Thyroid gland (tissue), 4 donors: ENCODE results near the gene ZFP92. TPM values are rescaled to one million over a fixed set of nuclear protein-coding genes. Genes with fewer than 3 reads are reported as not detected.
"Not testable (repeated sequence)": the region's sequence is repeated elsewhere in the genome, so short reads cannot be mapped to it uniquely, and the experiment has no call there.

Experiments used
- DNase-seq, 2 donors: peaks; one replicate each; pipeline ENCODE4 v3.0.0-alpha.2; 2019
- H3K27ac ChIP-seq, 3 donors: fragments of 200-600 bp; sonication (generic); 1 replicate in 2 of 3; 2 replicates in 1 of 3; pipeline ENCODE4 v1.5.1; 2016 to 2019; ENCODE audit warnings: mild to moderate bottlenecking in 1 of 3, moderate library complexity in 1 of 3
- H3K27me3 ChIP-seq: fragments of 200-600 bp; sonication (generic); one replicate; pipeline ENCODE4 v1.5.1; 2019
- H3K36me3 ChIP-seq, 2 donors: fragments of 200-600 bp; sonication (generic); one replicate each; pipeline ENCODE4 v1.5.1; 2016 to 2019
- H3K4me1 ChIP-seq, 2 donors: fragments of 200-600 bp; sonication (generic); one replicate each; pipeline ENCODE4 v1.5.1; 2017 to 2019
- H3K4me3 ChIP-seq, 3 donors: fragments of 200-600 bp; sonication (generic); replicated peaks in 1 of 3; 1 replicate in 2 of 3; 2 replicates in 1 of 3; pipeline ENCODE4 v1.5.1; 2016; ENCODE audit warnings: mild to moderate bottlenecking in 1 of 3
- H3K9me3 ChIP-seq: fragments of 200-600 bp; sonication (generic); one replicate; pipeline ENCODE4 v1.5.1; 2017
- POLR2A ChIP-seq, 2 donors: fragments of 450-650 bp; IDR thresholded peaks; one replicate each; pipeline ENCODE4 v1.6.1; 2017; ENCODE audit warnings: antibody characterized with exemption in 2 of 2, mild to moderate bottlenecking in 2 of 2, moderate library complexity in 1 of 2
- WGBS, 2 donors: methylation state at CpG; one replicate each; pipeline ENCODE4 v1.1.5; 2017; 5-methylcytosine and 5-hydroxymethylcytosine counted together
- intact Hi-C: fragments of 100-400 bp; cut with DNase I; formaldehyde crosslinking; loops from one replicate; pipeline ENCODE4 v1.15.1; 2023
- total RNA-seq, 4 donors: library from RNA; depleted of rRNA; stranded (reverse); fragments of >200 nt; gene quantifications; one replicate each; pipeline ENCODE4 v1.2.3, GENCODE V29; 2016
- TF ChIP-seq, protein P1 (sequence below), 6 experiments: fragments of 200-600 bp in 3 of 6; fragments of 450-650 bp in 3 of 6; sonication (generic) in 3 of 6; IDR thresholded peaks; one replicate each; pipeline ENCODE4 v1.5.1; 2016 to 2019; ENCODE audit warnings: antibody characterized with exemption in 6 of 6, mild to moderate bottlenecking in 2 of 6, inconsistent platforms in 1 of 6, moderate library complexity in 1 of 6

ZFP92 gene
- total RNA-seq, 4 donors from 2014 or later: 1.1 to 1.8 (median 1.4) TPM

DNA sequence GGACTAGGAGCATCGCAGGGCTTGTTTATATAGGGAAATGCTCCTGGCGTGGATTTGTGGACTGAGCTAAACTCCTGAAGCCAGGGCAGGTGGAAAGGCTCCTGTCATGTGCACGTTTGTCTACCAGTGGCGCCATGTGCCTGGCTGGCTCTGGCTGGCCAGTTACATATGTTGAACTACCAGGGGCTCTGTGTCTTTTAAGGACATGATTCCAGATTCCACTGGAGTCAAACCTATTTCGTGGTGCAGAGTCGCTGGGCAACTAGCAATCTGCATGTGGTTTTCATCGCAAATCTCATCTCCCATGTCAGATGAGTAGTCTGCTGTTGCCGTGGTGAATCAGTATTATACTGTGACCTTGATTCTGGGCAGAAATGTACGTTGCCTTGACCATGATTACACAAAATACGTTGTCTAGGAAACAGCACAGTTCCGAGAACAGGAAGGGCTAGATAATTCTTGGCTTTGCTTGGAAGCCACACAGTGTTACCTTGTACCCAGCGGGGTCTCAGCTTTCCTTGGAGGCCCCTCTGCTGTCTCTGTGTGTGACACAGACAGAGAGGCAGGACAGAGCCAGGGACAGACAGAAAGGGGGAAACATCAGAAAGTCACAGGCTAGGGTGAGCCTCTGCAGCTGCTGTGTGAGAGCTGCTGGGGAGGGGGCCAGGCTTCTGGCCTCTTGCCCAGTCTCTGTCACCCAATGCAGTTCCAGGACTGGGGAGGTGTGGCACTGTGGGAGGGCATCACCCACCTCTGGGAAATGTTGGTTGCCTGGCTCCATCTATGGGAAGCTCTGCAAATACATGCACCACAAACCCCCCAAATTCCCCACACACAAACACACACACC lies 29.4 kb upstream of the ZFP92 start:
- Histone ChIP-seq H3K36me3 (no peaks in the 10 kb centered on the region), H3K27me3 (no peaks in the 10 kb centered on the region), H3K9me3 (no peaks in the 10 kb centered on the region), H3K4me1 (peaks cover 0 to 5% of the 10 kb centered on the region in 2 donors), H3K4me3 (no peak overlapping the region), H3K27ac (no peak overlapping the region)
- TF ChIP-seq, protein P1, sequence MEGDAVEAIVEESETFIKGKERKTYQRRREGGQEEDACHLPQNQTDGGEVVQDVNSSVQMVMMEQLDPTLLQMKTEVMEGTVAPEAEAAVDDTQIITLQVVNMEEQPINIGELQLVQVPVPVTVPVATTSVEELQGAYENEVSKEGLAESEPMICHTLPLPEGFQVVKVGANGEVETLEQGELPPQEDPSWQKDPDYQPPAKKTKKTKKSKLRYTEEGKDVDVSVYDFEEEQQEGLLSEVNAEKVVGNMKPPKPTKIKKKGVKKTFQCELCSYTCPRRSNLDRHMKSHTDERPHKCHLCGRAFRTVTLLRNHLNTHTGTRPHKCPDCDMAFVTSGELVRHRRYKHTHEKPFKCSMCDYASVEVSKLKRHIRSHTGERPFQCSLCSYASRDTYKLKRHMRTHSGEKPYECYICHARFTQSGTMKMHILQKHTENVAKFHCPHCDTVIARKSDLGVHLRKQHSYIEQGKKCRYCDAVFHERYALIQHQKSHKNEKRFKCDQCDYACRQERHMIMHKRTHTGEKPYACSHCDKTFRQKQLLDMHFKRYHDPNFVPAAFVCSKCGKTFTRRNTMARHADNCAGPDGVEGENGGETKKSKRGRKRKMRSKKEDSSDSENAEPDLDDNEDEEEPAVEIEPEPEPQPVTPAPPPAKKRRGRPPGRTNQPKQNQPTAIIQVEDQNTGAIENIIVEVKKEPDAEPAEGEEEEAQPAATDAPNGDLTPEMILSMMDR (IDR thresholded peaks at IDR 0.05): no peak
- TF ChIP-seq POLR2A (IDR thresholded peaks at IDR 0.05): no peak
- 40 to 55% methylated on average over 1 to 9 of the region's 12 CpGs for WGBS, 2 donors
- intact Hi-C loops: no loop called here
- DNase-seq: peak in 1 of 2 donors; percentile 22

DNA sequence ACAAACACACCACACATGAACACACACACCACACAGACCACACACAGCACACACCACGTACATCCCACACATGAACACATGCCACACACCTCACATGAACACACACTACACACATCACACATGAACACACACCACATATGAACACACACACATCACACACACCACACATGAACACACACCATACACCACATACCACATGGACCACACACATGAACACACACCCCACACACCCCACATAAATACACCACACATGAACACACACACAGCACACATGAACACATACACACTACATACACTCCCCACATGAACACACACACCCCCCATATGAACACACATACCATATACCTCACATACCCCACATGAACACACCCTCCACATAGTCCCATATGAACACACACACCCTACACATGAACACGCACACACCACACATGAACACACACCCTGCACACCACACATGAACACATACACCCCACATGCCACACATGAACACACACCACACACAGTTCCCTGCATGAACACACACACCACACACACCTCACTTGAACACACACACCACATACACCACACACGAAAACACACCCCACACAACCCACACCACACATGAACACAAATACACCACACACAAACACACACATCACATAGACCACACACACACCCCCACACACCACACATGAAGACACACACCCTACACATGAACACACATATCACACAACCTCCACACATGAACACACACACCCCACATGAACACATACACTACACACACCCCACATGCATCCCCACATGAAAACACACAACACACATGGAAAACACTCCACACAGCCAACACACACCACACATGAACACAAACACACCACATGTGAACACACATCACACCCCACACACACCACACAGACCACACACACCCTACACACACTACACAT lies 28.4 kb upstream of the ZFP92 start:
- intact Hi-C loops: no loop called here
- Histone ChIP-seq H3K9me3 (no peaks in the 10 kb centered on the region), H3K36me3 (no peaks in the 10 kb centered on the region), H3K4me1 (peaks cover 0 to 5% of the 10 kb centered on the region in 2 donors), H3K4me3 (no peak overlapping the region), H3K27me3 (no peaks in the 10 kb centered on the region), H3K27ac (no peak overlapping the region)
- no peak for DNase-seq
- TF ChIP-seq POLR2A (IDR thresholded peaks at IDR 0.05): no peak
- TF ChIP-seq, protein P1 (IDR thresholded peaks at IDR 0.05): no peak
- 74 to 82% methylated on average over 3 of the region's 3 CpGs for WGBS, 2 donors

DNA sequence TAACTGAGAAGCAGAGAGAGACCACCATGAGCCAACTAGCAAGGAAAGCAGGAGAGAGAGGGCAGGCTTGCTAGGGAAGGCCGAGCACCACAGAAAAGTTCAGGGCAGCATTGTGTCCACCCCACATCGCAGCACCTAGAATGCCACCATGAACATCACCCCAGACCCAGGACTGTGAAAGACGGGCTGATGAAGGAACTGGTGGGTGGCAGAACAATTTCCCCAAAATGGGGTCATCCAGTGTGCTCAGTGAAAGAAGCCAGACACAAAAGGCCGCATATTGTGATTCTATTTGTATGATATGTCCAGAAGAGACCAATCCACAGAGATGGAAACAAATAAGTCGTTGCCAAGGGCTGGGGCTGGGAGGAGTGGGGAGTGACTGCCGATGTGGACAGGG lies 26.9 kb upstream of the ZFP92 start:
- 94 to 96% methylated on average over 5 to 6 of the region's 6 CpGs for WGBS, 2 donors
- Histone ChIP-seq H3K27me3 (no peaks in the 10 kb centered on the region), H3K4me3 (no peak overlapping the region), H3K36me3 (no peaks in the 10 kb centered on the region), H3K9me3 (no peaks in the 10 kb centered on the region), H3K27ac (no peak overlapping the region), H3K4me1 (peaks cover 0 to 5% of the 10 kb centered on the region in 2 donors)
- DNase-seq: no peak
- intact Hi-C loops: no loop called here
- TF ChIP-seq, protein P1 (IDR thresholded peaks at IDR 0.05): no peak
- TF ChIP-seq POLR2A (IDR thresholded peaks at IDR 0.05): no peak

DNA sequence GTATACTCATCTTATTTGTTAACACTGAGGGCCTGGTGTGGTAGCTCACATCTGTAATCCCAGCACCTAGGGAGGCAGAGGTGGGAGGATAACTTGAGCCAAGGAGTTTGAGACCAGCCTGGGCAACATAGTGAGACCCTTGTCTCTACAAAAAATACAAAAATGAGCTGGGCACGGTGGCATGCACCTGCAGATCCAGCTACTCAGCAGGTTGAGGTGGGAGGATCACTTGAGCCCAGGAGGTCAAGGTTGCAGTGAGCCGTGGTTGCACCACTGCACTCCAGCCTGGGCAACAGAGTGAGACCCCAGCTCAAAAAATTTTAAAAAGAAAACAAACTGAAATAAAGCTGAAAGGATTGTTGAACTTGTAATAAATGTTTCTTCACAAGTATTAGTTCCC lies 26.3 kb upstream of the ZFP92 start:
- H3K4me3 ChIP-seq, H3K36me3 ChIP-seq, H3K27me3 ChIP-seq, DNase-seq, H3K4me1 ChIP-seq, H3K27ac ChIP-seq, intact Hi-C loops, H3K9me3 ChIP-seq: not testable (repeated sequence)
- 74 to 80% methylated on average over 2 of the region's 2 CpGs for WGBS, 2 donors

DNA sequence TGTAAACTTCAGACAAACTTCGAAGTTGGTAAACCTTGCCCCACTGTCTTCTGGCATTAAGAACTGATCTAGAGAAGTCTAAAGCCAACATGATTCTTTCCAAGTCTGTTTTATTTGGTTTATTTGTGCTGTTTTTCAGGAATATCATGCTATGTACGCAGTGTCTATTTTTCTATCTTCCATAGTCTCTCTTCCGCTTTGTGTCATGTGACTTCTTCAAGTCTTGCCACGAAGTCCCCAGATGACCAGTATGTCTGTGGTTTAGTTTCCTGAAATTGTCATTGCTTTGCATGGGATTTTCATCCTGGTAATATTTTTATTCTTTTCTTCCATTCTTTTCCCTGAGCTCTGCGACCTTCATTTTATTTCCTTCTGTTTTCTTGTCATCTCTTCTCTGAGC lies 25.2 kb upstream of the ZFP92 start:
- whole genome bisulfite sequencing, 2 donors: 82 to 86% methylated on average over 5 of the region's 5 CpGs
- Histone ChIP-seq H3K9me3 (no peaks in the 10 kb centered on the region), H3K27me3 (no peaks in the 10 kb centered on the region), H3K36me3 (no peaks in the 10 kb centered on the region), H3K4me1 (no peaks in the 10 kb centered on the region), H3K4me3 (no peak overlapping the region), H3K27ac (no peak overlapping the region)
- TF ChIP-seq, protein P1 (IDR thresholded peaks at IDR 0.05): no peak
- no peak for DNase-seq
- intact Hi-C loops: no loop called here
